ENCODE measurements around the gene PGM3. TPM values are rescaled to one million over a fixed set of nuclear protein-coding genes. Genes with fewer than 3 reads are reported as not detected.

PGM3 gene
- total RNA-seq, 1 experiment from 2014 or later: 33.8 TPM

DNA sequence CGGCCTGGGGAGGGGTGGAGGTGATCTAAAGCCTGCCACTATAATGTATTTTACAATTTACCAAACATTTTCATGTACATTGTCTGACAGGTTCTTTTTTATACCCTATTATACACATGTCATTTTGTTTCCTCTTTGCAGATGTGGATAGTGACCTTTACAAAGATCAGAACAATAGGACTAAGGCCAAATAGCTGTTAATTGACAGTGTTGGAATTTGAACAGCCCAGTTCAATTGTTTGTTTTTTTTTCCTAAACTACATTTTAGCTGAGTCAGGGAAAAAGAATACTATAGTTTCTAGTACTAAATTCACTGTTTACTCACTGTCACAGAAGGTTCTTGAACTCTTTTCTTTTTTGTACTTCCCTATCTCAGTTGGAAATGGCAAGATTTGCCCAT is 40.2 kb downstream of the PGM3 start:
- POLR2A ChIA-PET (ENCODE audit: unreplicated experiment): no interaction called here
- CTCF ChIA-PET: no interaction called here
- no peak for DNase-seq
- H3F3A ChIP-seq (ENCODE audit: insufficient read depth, low read depth): no peaks in the 10 kb centered on the region
- no peak overlapping the region for H3K27ac ChIP-seq
- no TSS peak for BruUV-seq (replicated peaks)
- no peaks in the 10 kb centered on the region for H3K9me3 ChIP-seq (ENCODE audit: insufficient read depth, low read depth)
- H2AFZ ChIP-seq: no peak overlapping the region
- H3K4me3 ChIP-seq: no peak overlapping the region
- H3K79me2 ChIP-seq (ENCODE audit: low read depth): no peaks in the 10 kb centered on the region
- H3K27me3 ChIP-seq (ENCODE audit: insufficient read depth, low read depth): no peaks in the 10 kb centered on the region
- H3K4me2 ChIP-seq: no peak overlapping the region
- no peaks in the 10 kb centered on the region for H4K20me1 ChIP-seq (ENCODE audit: insufficient read depth)
- intact Hi-C loops (cut with micrococcal nuclease; ENCODE audit: unreplicated experiment): no loop called here
- H3K4me1 ChIP-seq (replicated peaks; ENCODE audit: insufficient read depth): no peaks in the 10 kb centered on the region
- H3K36me3 ChIP-seq (ENCODE audit: low read depth): no peaks in the 10 kb centered on the region
- TF ChIP-seq EZH2 (IDR thresholded peaks at IDR 0.05; ENCODE audit: low read depth): no peak
- TF ChIP-seq, protein P1, sequence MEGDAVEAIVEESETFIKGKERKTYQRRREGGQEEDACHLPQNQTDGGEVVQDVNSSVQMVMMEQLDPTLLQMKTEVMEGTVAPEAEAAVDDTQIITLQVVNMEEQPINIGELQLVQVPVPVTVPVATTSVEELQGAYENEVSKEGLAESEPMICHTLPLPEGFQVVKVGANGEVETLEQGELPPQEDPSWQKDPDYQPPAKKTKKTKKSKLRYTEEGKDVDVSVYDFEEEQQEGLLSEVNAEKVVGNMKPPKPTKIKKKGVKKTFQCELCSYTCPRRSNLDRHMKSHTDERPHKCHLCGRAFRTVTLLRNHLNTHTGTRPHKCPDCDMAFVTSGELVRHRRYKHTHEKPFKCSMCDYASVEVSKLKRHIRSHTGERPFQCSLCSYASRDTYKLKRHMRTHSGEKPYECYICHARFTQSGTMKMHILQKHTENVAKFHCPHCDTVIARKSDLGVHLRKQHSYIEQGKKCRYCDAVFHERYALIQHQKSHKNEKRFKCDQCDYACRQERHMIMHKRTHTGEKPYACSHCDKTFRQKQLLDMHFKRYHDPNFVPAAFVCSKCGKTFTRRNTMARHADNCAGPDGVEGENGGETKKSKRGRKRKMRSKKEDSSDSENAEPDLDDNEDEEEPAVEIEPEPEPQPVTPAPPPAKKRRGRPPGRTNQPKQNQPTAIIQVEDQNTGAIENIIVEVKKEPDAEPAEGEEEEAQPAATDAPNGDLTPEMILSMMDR (conservative IDR thresholded peaks at IDR 0.05): no peak
- H3K9me2 ChIP-seq (ENCODE audit: insufficient read depth): no peaks in the 10 kb centered on the region

DNA sequence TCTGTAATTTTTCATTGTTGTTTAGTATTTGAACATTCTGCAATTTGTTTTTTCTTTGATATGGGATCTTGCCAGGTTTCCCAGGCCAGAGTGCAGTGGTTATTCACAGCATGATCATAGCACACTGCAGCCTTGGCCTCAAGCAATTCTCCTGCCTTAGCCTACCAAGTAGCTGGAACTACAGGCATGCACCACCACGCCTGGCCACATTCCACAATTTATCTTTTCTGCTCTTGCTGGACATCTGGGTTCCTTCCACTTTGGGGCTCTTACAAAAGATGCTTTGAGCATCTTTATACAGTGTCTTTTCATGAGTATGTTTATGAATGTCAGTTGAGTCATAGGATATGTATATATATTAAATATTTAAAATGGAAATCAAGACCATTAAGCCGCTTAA is 42.0 kb downstream of the PGM3 start:
- TF ChIP-seq, protein P1 (conservative IDR thresholded peaks at IDR 0.05): no peak
- no peak for TF ChIP-seq EZH2 (IDR thresholded peaks at IDR 0.05; ENCODE audit: low read depth)
- Histone ChIP-seq H3K79me2 (ENCODE audit: low read depth) (no peaks in the 10 kb centered on the region), H3K9me2 (ENCODE audit: insufficient read depth) (no peaks in the 10 kb centered on the region), H3K4me3 (no peak overlapping the region), H3K27ac (no peak overlapping the region), H3F3A (ENCODE audit: insufficient read depth, low read depth) (no peaks in the 10 kb centered on the region), H2AFZ (no peak overlapping the region), H3K27me3 (ENCODE audit: insufficient read depth, low read depth) (no peaks in the 10 kb centered on the region), H3K4me2 (no peak overlapping the region), H3K9me3 (ENCODE audit: insufficient read depth, low read depth) (no peaks in the 10 kb centered on the region), H3K36me3 (ENCODE audit: low read depth) (no peaks in the 10 kb centered on the region), H4K20me1 (ENCODE audit: insufficient read depth) (no peaks in the 10 kb centered on the region), H3K4me1 (replicated peaks; ENCODE audit: insufficient read depth) (no peaks in the 10 kb centered on the region)
- ChIA-PET CTCF (no interaction called here), POLR2A (ENCODE audit: unreplicated experiment) (no interaction called here)
- BruUV-seq (replicated peaks): no TSS peak
- DNase-seq: no peak
- intact Hi-C loops (cut with micrococcal nuclease; ENCODE audit: unreplicated experiment): no loop called here

DNA sequence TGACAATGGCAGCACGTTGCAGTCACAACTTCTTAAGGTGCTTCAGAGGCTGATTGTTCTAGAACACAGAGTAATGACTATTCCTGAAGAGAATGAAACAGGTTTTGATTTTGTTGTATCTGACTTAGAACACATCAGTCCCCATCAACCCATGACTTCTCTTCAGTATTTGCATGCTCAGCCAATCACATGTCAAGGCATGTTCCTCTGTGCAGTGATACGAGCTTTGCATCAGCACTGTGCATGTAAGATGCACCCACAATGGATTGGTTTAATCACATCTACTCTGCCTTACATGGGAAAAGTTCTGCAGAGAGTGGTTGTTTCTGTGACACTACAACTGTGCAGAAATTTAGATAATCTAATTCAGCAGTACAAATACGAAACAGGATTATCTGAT is 54.3 kb downstream of the PGM3 start:
- POLR2A ChIA-PET (ENCODE audit: unreplicated experiment): no interaction called here
- BruUV-seq (replicated peaks): no TSS peak
- no peaks in the 10 kb centered on the region for H3K27me3 ChIP-seq (ENCODE audit: insufficient read depth, low read depth)
- H3F3A ChIP-seq (ENCODE audit: insufficient read depth, low read depth): no peaks in the 10 kb centered on the region
- no peaks in the 10 kb centered on the region for H3K4me1 ChIP-seq (replicated peaks; ENCODE audit: insufficient read depth)
- H3K79me2 ChIP-seq (ENCODE audit: low read depth): no peaks in the 10 kb centered on the region
- H2AFZ ChIP-seq: no peak overlapping the region
- TF ChIP-seq, protein P1 (conservative IDR thresholded peaks at IDR 0.05): no peak
- TF ChIP-seq EZH2 (IDR thresholded peaks at IDR 0.05; ENCODE audit: low read depth): no peak
- CTCF ChIA-PET: no interaction called here
- H3K27ac ChIP-seq: no peak overlapping the region
- intact Hi-C loops (cut with micrococcal nuclease; ENCODE audit: unreplicated experiment): no loop called here
- no peaks in the 10 kb centered on the region for H3K36me3 ChIP-seq (ENCODE audit: low read depth)
- DNase-seq: no peak
- H3K4me3 ChIP-seq: no peak overlapping the region
- H3K9me2 ChIP-seq (ENCODE audit: insufficient read depth): no peaks in the 10 kb centered on the region
- no peaks in the 10 kb centered on the region for H3K9me3 ChIP-seq (ENCODE audit: insufficient read depth, low read depth)
- H3K4me2 ChIP-seq: no peak overlapping the region
- no peaks in the 10 kb centered on the region for H4K20me1 ChIP-seq (ENCODE audit: insufficient read depth)

Data from PC-9 (cell line).